GM18517 (cell line): ENCODE data around the gene SLC16A3.

Experiments used
- ATAC-seq: cut with Tn5 transposase; IDR thresholded peaks from one replicate; pipeline ENCODE4 v1.9.1; 2021; ENCODE audit warnings: mild to moderate bottlenecking, moderate library complexity; ENCODE audit not compliant: unreplicated experiment

The SLC16A3 gene

GRCh38 chr17:82221341-82221902, 7.4 kb upstream of the SLC16A3 start:
- no peak for ATAC-seq

GRCh38 chr17:82222816-82223215, 6.0 kb upstream of the SLC16A3 start:
- no peak for ATAC-seq

- no peak for ATAC-seq
Observed at GRCh38 chr17:82223517-82223916, 5.3 kb upstream of the SLC16A3 start.

GRCh38 chr17:82224666-82225065, 4.2 kb upstream of the SLC16A3 start:
- no peak for ATAC-seq

GRCh38 chr17:82225368-82226029, 3.3 kb upstream of the SLC16A3 start:
- ATAC-seq: no peak

- no peak for ATAC-seq
Observed at GRCh38 chr17:82226146-82226808, 2.6 kb upstream of the SLC16A3 start.

GRCh38 chr17:82226809-82227628, 1.8 kb upstream of the SLC16A3 start:
- no peak for ATAC-seq

GRCh38 chr17:82227629-82228277, 1.1 kb upstream of the SLC16A3 start:
- no peak for ATAC-seq

- no peak for ATAC-seq
Observed at GRCh38 chr17:82228278-82228841, 482 bp upstream of the SLC16A3 start.

GRCh38 chr17:82229698-82230608, 1.1 kb downstream of the SLC16A3 start:
- ATAC-seq: no peak

GRCh38 chr17:82230609-82231311, 1.9 kb downstream of the SLC16A3 start:
- ATAC-seq: no peak

GRCh38 chr17:82231312-82231561, 2.4 kb downstream of the SLC16A3 start:
- no peak for ATAC-seq

GRCh38 chr17:82231562-82232321, 2.9 kb downstream of the SLC16A3 start:
- ATAC-seq: no peak

- ATAC-seq: no peak
Observed at GRCh38 chr17:82232322-82232820, 3.5 kb downstream of the SLC16A3 start.

GRCh38 chr17:82232876-82233785, 4.3 kb downstream of the SLC16A3 start:
- no peak for ATAC-seq

- ATAC-seq: no peak
Observed at GRCh38 chr17:82234211-82235055, 5.6 kb downstream of the SLC16A3 start.
